H1 (cell line): Measurements from ENCODE around the gene INPP4A. TPM values are rescaled to one million over a fixed set of nuclear protein-coding genes. Genes with fewer than 3 reads are reported as not detected.

Experiments used
- GTF2F1 ChIP-seq: IDR thresholded peaks from 2 replicates; pipeline ENCODE4 v1.6.1; 2012; ENCODE audit warnings: low read depth, low read length, improper control_type of control experiment, borderline replicate concordance
- POU5F1 ChIP-seq: IDR thresholded peaks from 2 replicates; pipeline ENCODE4 v1.6.1; 2011; ENCODE audit warnings: low read depth, mild to moderate bottlenecking, low read length, moderate library complexity
- SAP30 ChIP-seq: fragments of 300-600 bp; sonication (generic); IDR thresholded peaks from 2 replicates; pipeline ENCODE4 v1.7.1; 2012; ENCODE audit warnings: low read length, moderate library complexity, mild to moderate bottlenecking, inconsistent platforms; ENCODE audit not compliant: insufficient read depth, insufficient replicate concordance
- polyA plus RNA-seq, 7 experiments: library from polyadenylated mRNA; depleted of rRNA in 3 of 7; stranded (reverse) in 5 of 7; unstranded in 2 of 7; fragments of >200 nt in 5 of 7; fragments of 200-250 nt in 2 of 7; gene quantifications; 1 replicate in 5 of 7; 2 replicates in 1 of 7; 4 replicates in 1 of 7; pipeline versions ENCODE4 v1.2.1 to v1.2.3, GENCODE V29; 2011 to 2013; ENCODE audit warnings: missing spikeins in 2 of 7, mixed read lengths in 2 of 7
- total RNA-seq: library from RNA; stranded (reverse); fragmentation: NEBNext Ultra II Directional; extraction: Animal tissue kit (Norgen Biotek cat#: 25700); gene quantifications from 2 replicates; pipeline ENCODE4 v1.2.1, GENCODE V29; 2021

Gene INPP4A
- total and polyA plus RNA-seq, 2 of the 8 experiments (the other 6 are each of a cell fraction or from before 2014, with no cell fraction given), result 25.6 to 34.3 TPM

DNA sequence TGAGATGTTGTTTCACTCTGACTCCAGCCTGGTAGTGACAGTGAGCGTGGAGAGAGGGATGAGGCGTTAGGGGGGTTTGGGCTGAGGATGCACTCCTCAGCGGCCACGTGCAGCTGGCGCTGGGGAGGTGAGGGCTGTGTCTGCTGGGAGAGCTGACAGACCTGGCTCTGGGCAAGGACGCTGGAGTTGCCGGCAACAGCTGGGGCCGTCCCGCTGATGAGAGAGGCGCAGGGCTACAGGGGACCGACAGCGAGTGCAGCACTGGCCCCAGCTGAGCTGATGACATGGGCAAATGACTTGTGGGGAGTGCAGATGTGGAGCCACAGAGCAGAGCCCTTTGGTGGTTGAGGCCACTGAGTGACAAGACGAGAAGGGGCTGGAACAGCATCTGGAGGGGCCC is 125.3 kb downstream of the INPP4A start (continued):
- TF ChIP-seq POU5F1 (no peak), GTF2F1 (no peak), SAP30 (no peak)
